ENCODE data around the gene JMJD7.

Gene JMJD7

GRCh38 chr15:41801850-41802455, 25.9 kb upstream of the JMJD7 start:
- DNase-seq = no peak

- DNase-seq = no peak
Observed at GRCh38 chr15:41804361-41804760, 23.5 kb upstream of the JMJD7 start.

- DNase-seq = no peak
Observed at GRCh38 chr15:41804916-41805666, 22.8 kb upstream of the JMJD7 start.

GRCh38 chr15:41805711-41806110, 22.2 kb upstream of the JMJD7 start:
- DNase-seq = no peak

- DNase-seq = peak; percentile 34
Observed at GRCh38 chr15:41806291-41807181, 21.4 kb upstream of the JMJD7 start.

GRCh38 chr15:41809121-41809520, 18.8 kb upstream of the JMJD7 start:
- no peak for DNase-seq

- DNase-seq = no peak
Observed at GRCh38 chr15:41809526-41810220, 18.2 kb upstream of the JMJD7 start.

GRCh38 chr15:41810651-41811431, 17.1 kb upstream of the JMJD7 start:
- DNase-seq = no peak

GRCh38 chr15:41811432-41812195, 16.3 kb upstream of the JMJD7 start:
- peak; percentile 20 for DNase-seq

GRCh38 chr15:41812820-41813375, 15.0 kb upstream of the JMJD7 start:
- DNase-seq = no peak

GRCh38 chr15:41813426-41813825, 14.5 kb upstream of the JMJD7 start:
- no peak for DNase-seq

GRCh38 chr15:41814534-41814933, 13.4 kb upstream of the JMJD7 start:
- DNase-seq = no peak

GRCh38 chr15:41816788-41817187, 11.1 kb upstream of the JMJD7 start:
- no peak for DNase-seq

GRCh38 chr15:41817327-41817726, 10.6 kb upstream of the JMJD7 start:
- no peak for DNase-seq

GRCh38 chr15:41817781-41818180, 10.1 kb upstream of the JMJD7 start:
- DNase-seq = no peak

GRCh38 chr15:41819455-41820050, 8.3 kb upstream of the JMJD7 start:
- DNase-seq = no peak

- DNase-seq = no peak
Observed at GRCh38 chr15:41820791-41821423, 7.0 kb upstream of the JMJD7 start.

- DNase-seq = no peak
Observed at GRCh38 chr15:41821831-41822230, 6.1 kb upstream of the JMJD7 start.

- no peak for DNase-seq
Observed at GRCh38 chr15:41822471-41822870, 5.4 kb upstream of the JMJD7 start.

GRCh38 chr15:41822957-41823356, 4.9 kb upstream of the JMJD7 start:
- DNase-seq = no peak

Measured in NCI-H510A (cell line).